IMR-90 (cell line): Measurements from ENCODE around the gene S100A6. TPM values are rescaled to one million over a fixed set of nuclear protein-coding genes. Genes with fewer than 3 reads are reported as not detected.

Experiments used
- ATAC-seq: fragments of 200-7000 bp; cut with Tn5 transposase; 2 replicates; pipeline ENCODE4 v1.9.1; 2020; ENCODE audit warnings: low read depth, mild to moderate bottlenecking, moderate library complexity
- BruUV-seq: library from RNA; stranded (reverse); fragments of 400-500 nt; replicated peaks from 2 replicates; lab custom pipeline; 2021; lab: Mats Ljungman, UMichigan
- CTCF ChIA-PET: fragments of 300-600 bp; formaldehyde crosslinking; extraction: SDS; loops from one replicate; lab custom pipeline; 2021; ENCODE audit warnings: antibody characterized with exemption; lab: Yijun Ruan, JAX
- POLR2A ChIA-PET: fragments of 300-600 bp; sonication (Branson Sonifier 250); formaldehyde crosslinking; loops from one replicate; lab custom pipeline; 2022; ENCODE audit warnings: antibody characterized with exemption; ENCODE audit not compliant: unreplicated experiment; lab: Charles Lee
- DNase-seq: peaks from one replicate; pipeline ENCODE4 v3.0.0; 2013
- H2AFZ ChIP-seq: replicated peaks from 2 replicates; pipeline ENCODE3; 2013; ENCODE audit warnings: low read length, mild to moderate bottlenecking; ENCODE audit not compliant: poor library complexity
- H2AK5ac ChIP-seq: 2 replicates; pipeline ENCODE4 v1.6.1; 2013; ENCODE audit warnings: low read depth, low read length, inconsistent platforms
- H2AK9ac ChIP-seq: replicated peaks from 2 replicates; pipeline ENCODE3; 2013; ENCODE audit warnings: mild to moderate bottlenecking, low read depth, low read length, moderate library complexity; ENCODE audit not compliant: poor library complexity
- H2BK120ac ChIP-seq: 2 replicates; pipeline ENCODE4 v1.6.1; 2013; ENCODE audit warnings: low read depth, low read length, inconsistent platforms
- H2BK15ac ChIP-seq: 3 replicates; pipeline ENCODE4 v1.6.1; 2013; ENCODE audit warnings: low read depth, low read length, inconsistent platforms
- H2BK20ac ChIP-seq: 2 replicates; pipeline ENCODE4 v1.6.1; 2013; ENCODE audit warnings: low read depth, mild to moderate bottlenecking, inconsistent platforms, low read length, moderate library complexity
- H2BK5ac ChIP-seq: 2 replicates; pipeline ENCODE4 v1.6.1; 2013; ENCODE audit warnings: mild to moderate bottlenecking, low read depth, low read length, inconsistent platforms; ENCODE audit not compliant: poor library complexity, severe bottlenecking
- H3K14ac ChIP-seq: replicated peaks from 2 replicates; pipeline ENCODE4 v1.6.1; 2013; ENCODE audit warnings: low read depth, low read length, inconsistent platforms
- H3K18ac ChIP-seq: 2 replicates; pipeline ENCODE4 v1.6.1; 2013; ENCODE audit warnings: low read depth, low read length, control low read depth
- H3K23ac ChIP-seq: 2 replicates; pipeline ENCODE4 v1.6.1; 2013; ENCODE audit warnings: low read depth, low read length, inconsistent platforms
- H3K27ac ChIP-seq: 2 replicates; pipeline ENCODE4 v1.5.1; 2013; ENCODE audit warnings: mild to moderate bottlenecking, control low read depth, low read length; ENCODE audit not compliant: insufficient read depth
- H3K27me3 ChIP-seq: 2 replicates; pipeline ENCODE4 v1.6.1; 2013; ENCODE audit warnings: low read length; ENCODE audit not compliant: control insufficient read depth, insufficient read depth
- H3K36me3 ChIP-seq: 2 replicates; pipeline ENCODE4 v1.6.1; 2013; ENCODE audit warnings: low read length, mixed read lengths; ENCODE audit not compliant: control insufficient read depth, insufficient read depth
- H3K4ac ChIP-seq: 2 replicates; pipeline ENCODE4 v1.6.1; 2013; ENCODE audit warnings: low read depth, low read length, inconsistent platforms
- H3K4me1 ChIP-seq: 2 replicates; pipeline ENCODE4 v1.6.1; 2013; ENCODE audit warnings: low read length, mixed read lengths; ENCODE audit not compliant: control insufficient read depth, insufficient read depth
- H3K4me2 ChIP-seq: 2 replicates; pipeline ENCODE4 v1.6.1; 2013; ENCODE audit warnings: low read depth, mild to moderate bottlenecking, control low read depth, low read length, moderate library complexity
- H3K4me3 ChIP-seq: 2 replicates; pipeline ENCODE4 v1.5.1; 2013; ENCODE audit warnings: low read depth, mild to moderate bottlenecking, control low read depth, low read length, moderate library complexity; ENCODE audit not compliant: insufficient read depth
- H3K56ac ChIP-seq: 2 replicates; pipeline ENCODE4 v1.6.1; 2013; ENCODE audit warnings: low read length, inconsistent platforms; ENCODE audit not compliant: insufficient read depth; ENCODE audit errors: extremely low read depth
- H3K79me1 ChIP-seq, 2 experiments: 2 replicates each; pipeline ENCODE4 v1.6.1; 2013; ENCODE audit warnings: low read length in 2 of 2, inconsistent platforms in 1 of 2, low read depth in 1 of 2
- H3K9ac ChIP-seq: 2 replicates; pipeline ENCODE4 v1.6.1; 2013; ENCODE audit warnings: low read depth, low read length, control low read depth
- H3K9me1 ChIP-seq: 2 replicates; pipeline ENCODE4 v1.6.1; 2013; ENCODE audit warnings: low read length, inconsistent platforms; ENCODE audit not compliant: insufficient read depth
- H3K9me3 ChIP-seq: 2 replicates; pipeline ENCODE4 v1.6.1; 2013; ENCODE audit warnings: low read length; ENCODE audit not compliant: control insufficient read depth, insufficient read depth
- H4K20me1 ChIP-seq: 2 replicates; pipeline ENCODE4 v1.6.1; 2013; ENCODE audit warnings: low read length, inconsistent platforms; ENCODE audit not compliant: insufficient read depth
- H4K5ac ChIP-seq: 2 replicates; pipeline ENCODE4 v1.6.1; 2013; ENCODE audit warnings: mild to moderate bottlenecking, low read depth, low read length, control low read depth
- H4K8ac ChIP-seq, 2 experiments: 2 replicates each; pipeline ENCODE4 v1.6.1; 2013; ENCODE audit warnings: low read depth in 2 of 2, low read length in 2 of 2, control low read depth in 1 of 2, inconsistent platforms in 1 of 2
- H4K91ac ChIP-seq: 2 replicates; pipeline ENCODE4 v1.6.1; 2013; ENCODE audit warnings: low read depth, low read length, inconsistent platforms; ENCODE audit not compliant: insufficient read depth
- CEBPB ChIP-seq: IDR thresholded peaks from 2 replicates; pipeline ENCODE4 v1.6.1; 2012; ENCODE audit warnings: low read depth, low read length, improper control_type of control experiment
- RFX5 ChIP-seq: IDR thresholded peaks from 2 replicates; pipeline ENCODE4 v1.8.0; 2012; ENCODE audit warnings: low read depth, mild to moderate bottlenecking, low read length, moderate library complexity
- WGBS, 2 experiments: methylation state at CpG; one replicate each; pipeline versions ENCODE4 v1.1.5 to v1.1.7; 2013; ENCODE audit warnings: missing lambda C conversion rate in 2 of 2; ENCODE audit not compliant: insufficient read length in 1 of 2; ENCODE audit errors: extremely low coverage in 2 of 2; 5-methylcytosine and 5-hydroxymethylcytosine counted together
- dilution Hi-C: fragments of 300-500 bp; cut with HindIII; formaldehyde crosslinking; loops from one replicate; pipeline ENCODE4 v1.14.3; 2018; ENCODE audit warnings: low sequenced_read_pairs; ENCODE audit not compliant: unreplicated experiment
- in situ Hi-C: fragments of 300-500 bp; cut with MboI; formaldehyde crosslinking; loops from 3 replicates; pipeline ENCODE4 v1.14.3; 2019; ENCODE audit warnings: low sequenced_read_pairs, inconsistent platforms, mixed read lengths
- intact Hi-C: fragments of 100-400 bp; cut with micrococcal nuclease; formaldehyde crosslinking; loops from 2 replicates; pipeline ENCODE4 v1.10.0; 2022
- polyA plus RNA-seq, 3 experiments: library from polyadenylated mRNA; depleted of rRNA; stranded (reverse); fragments of >200 nt; gene quantifications; 2 replicates each; pipeline ENCODE4 v1.2.3, GENCODE V29; 2012; ENCODE audit warnings: low replicate concordance in 1 of 3
- total RNA-seq: library from RNA; depleted of rRNA; stranded (reverse); fragments of >200 nt; gene quantifications from 2 replicates; pipeline ENCODE4 v1.2.3, GENCODE V29; 2012
- TF ChIP-seq, protein P1 (sequence below): fragments of 150-350 bp; IDR thresholded peaks from 2 replicates; pipeline ENCODE4 v1.6.1; 2016; ENCODE audit warnings: low read depth, mild to moderate bottlenecking, low read length, moderate library complexity, borderline replicate concordance

Gene S100A6
- total and polyA plus RNA-seq, 2 of the 4 experiments (the other 2 are of a cell fraction): 373 to 1,755 TPM

DNA sequence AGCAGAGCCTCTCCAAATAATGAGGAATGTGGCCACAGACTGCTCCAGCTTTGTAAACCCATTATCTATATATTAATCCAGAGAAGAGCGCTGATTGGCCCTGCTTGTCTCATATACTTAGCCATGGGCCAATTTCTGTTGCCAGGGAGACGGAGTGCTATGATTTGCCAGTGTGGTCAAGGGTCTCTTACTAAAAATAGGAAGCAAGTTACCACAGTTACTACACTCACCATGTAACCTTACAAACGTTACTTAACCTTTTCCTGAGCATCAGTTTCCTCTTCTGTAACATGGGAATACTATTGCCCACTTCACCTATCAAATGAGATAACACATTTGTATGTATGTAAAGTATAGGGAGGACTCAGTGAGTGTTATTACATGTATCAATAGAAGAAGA, 37.6 kb upstream of the S100A6 start:
- Histone ChIP-seq H2BK5ac (peak overlapping the region; percentile 80), H3K9me1 (peaks cover 7% of the 10 kb centered on the region), H3K56ac (peak overlapping the region; percentile 47), H3K4ac (peak overlapping the region; percentile 92), H2AK5ac (peak overlapping the region; percentile 97), H3K9ac (no peak overlapping the region), H2AFZ (no peak overlapping the region), H4K8ac (peak overlapping the region; percentile 53 to 92), H2BK15ac (peak overlapping the region; percentile 98), H3K79me1 (peaks cover 0 to 5% of the 10 kb centered on the region in 2 experiments; a peak in 2 of 4 replicates), H4K5ac (peak overlapping the region; percentile 97; the same call in 1 of the 2 replicates), H3K27me3 (no peaks in the 10 kb centered on the region), H2BK120ac (peak overlapping the region; percentile 94), H3K14ac (peak overlapping the region; percentile 91), H3K4me3 (no peak overlapping the region), H3K36me3 (no peaks in the 10 kb centered on the region), H4K91ac (peak overlapping the region; percentile 89), H3K4me1 (peaks cover 14% of the 10 kb centered on the region), H3K4me2 (peak overlapping the region; percentile 24; the same call in 1 of the 2 replicates), H2AK9ac (peak overlapping the region; percentile 77), H3K27ac (peak overlapping the region; percentile 4; the same call in 1 of the 2 replicates), H3K9me3 (no peaks in the 10 kb centered on the region), H4K20me1 (no peaks in the 10 kb centered on the region), H2BK20ac (peak overlapping the region; percentile 98), H3K23ac (peak overlapping the region; percentile 87), H3K18ac (peak overlapping the region; percentile 97)
- dilution Hi-C loops: no loop called here
- no CpG with 5 or more reads among the region's 3 CpGs for WGBS, 2 experiments
- TF ChIP-seq, protein P1, sequence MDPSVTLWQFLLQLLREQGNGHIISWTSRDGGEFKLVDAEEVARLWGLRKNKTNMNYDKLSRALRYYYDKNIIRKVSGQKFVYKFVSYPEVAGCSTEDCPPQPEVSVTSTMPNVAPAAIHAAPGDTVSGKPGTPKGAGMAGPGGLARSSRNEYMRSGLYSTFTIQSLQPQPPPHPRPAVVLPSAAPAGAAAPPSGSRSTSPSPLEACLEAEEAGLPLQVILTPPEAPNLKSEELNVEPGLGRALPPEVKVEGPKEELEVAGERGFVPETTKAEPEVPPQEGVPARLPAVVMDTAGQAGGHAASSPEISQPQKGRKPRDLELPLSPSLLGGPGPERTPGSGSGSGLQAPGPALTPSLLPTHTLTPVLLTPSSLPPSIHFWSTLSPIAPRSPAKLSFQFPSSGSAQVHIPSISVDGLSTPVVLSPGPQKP: no peak
- no peak for TF ChIP-seq CEBPB
- no peak for TF ChIP-seq RFX5
- in situ Hi-C loops: no loop called here
- intact Hi-C loops: loop anchor here (2.0 kb wide), 5 partner anchors 39 to 97 kb away; partner anchors contain the start of genes CHTOP, ILF2, S100A13 and S100A16
- DNase-seq (peak; percentile 41), ATAC-seq (no peak)
- ChIA-PET CTCF (interaction anchor here (0.9 to 2.3 kb wide), 10 partner anchors 35 to 78 kb away, joined by 3 to 16 read pairs (median 5); partner anchors contain the start of genes S100A13 and S100A16), POLR2A (interaction anchor here (1.9 kb wide), 1 partner anchor 54 kb away, joined by 7 read pairs; the partner anchor contains the start of gene S100A13)
- BruUV-seq: no TSS peak
